GM12864 (cell line): Measurements from ENCODE around the gene WHAMM.

Experiments
- DNase-seq: peaks from one replicate; pipeline ENCODE4 v3.0.0-alpha.2; 2011; ENCODE audit warnings: low read depth
- H3K4me3 ChIP-seq: 2 replicates; pipeline ENCODE4 v1.5.1; 2011; ENCODE audit warnings: mild to moderate bottlenecking, low read depth, low read length, control low read depth
- TF ChIP-seq, protein P1 (sequence below): IDR thresholded peaks from 2 replicates; pipeline ENCODE4 v1.5.1; 2011; ENCODE audit warnings: low read depth, mild to moderate bottlenecking, moderate library complexity, low read length, control low read depth, inconsistent platforms; ENCODE audit errors: missing control alignments

The WHAMM gene

DNA sequence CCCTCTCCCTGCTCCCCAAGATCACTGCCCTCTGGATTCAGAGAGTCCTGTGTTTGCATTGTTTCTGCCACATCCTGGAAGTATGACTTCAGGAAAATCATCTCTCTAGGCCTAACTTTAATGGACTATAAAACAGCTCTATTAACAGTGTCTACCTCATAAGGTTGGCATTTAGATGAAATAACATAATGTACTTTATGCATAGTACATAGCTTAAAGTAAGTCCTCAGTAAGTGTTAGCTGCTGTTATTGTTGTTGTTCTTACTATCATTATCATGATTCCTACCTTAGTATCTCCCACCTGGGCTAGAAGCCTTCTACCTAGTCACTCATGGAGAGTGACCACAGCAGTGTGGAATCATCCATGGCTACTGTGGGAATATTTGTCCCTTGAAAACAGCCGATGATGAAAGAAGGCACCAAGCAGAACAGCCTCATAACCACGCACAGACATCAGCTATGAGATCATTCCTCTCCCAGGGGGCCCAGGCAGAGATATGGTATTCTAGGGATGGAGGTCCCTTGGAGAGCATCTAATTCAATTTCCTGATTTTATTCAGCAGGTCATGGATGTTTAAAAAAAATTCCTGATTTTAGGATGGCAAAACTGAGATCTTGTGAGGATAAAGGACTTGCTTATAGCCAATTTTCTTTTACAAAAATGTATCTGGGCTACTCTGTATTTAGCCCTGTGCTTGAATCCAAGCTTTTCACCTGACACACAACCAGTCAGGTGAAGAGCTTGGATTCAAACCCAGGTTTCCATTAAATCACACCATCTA, 5.4 kb upstream of the WHAMM start:
- TF ChIP-seq, protein P1, sequence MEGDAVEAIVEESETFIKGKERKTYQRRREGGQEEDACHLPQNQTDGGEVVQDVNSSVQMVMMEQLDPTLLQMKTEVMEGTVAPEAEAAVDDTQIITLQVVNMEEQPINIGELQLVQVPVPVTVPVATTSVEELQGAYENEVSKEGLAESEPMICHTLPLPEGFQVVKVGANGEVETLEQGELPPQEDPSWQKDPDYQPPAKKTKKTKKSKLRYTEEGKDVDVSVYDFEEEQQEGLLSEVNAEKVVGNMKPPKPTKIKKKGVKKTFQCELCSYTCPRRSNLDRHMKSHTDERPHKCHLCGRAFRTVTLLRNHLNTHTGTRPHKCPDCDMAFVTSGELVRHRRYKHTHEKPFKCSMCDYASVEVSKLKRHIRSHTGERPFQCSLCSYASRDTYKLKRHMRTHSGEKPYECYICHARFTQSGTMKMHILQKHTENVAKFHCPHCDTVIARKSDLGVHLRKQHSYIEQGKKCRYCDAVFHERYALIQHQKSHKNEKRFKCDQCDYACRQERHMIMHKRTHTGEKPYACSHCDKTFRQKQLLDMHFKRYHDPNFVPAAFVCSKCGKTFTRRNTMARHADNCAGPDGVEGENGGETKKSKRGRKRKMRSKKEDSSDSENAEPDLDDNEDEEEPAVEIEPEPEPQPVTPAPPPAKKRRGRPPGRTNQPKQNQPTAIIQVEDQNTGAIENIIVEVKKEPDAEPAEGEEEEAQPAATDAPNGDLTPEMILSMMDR = no peak
- no peak for DNase-seq
- no peak overlapping the region for H3K4me3 ChIP-seq

DNA sequence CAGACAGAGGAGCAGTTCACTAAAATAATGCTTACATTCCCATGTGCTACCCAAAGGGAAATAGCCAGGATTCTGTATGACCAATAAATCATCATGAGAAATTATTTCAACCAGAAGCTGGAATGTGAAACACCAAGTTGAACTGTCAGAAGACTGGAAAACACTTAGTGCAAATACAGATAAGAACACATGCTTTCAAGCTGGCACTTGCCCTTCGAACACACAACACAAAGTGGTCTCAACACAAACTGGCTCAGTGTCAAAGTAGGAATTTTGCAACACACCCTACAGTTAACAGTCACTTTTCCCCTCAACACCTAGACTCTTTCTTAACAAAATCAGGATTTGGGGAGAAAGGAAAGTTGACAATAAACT, 4.9 kb upstream of the WHAMM start:
- no peak for DNase-seq
- TF ChIP-seq, protein P1 = no peak
- H3K4me3 ChIP-seq = no peak overlapping the region

DNA sequence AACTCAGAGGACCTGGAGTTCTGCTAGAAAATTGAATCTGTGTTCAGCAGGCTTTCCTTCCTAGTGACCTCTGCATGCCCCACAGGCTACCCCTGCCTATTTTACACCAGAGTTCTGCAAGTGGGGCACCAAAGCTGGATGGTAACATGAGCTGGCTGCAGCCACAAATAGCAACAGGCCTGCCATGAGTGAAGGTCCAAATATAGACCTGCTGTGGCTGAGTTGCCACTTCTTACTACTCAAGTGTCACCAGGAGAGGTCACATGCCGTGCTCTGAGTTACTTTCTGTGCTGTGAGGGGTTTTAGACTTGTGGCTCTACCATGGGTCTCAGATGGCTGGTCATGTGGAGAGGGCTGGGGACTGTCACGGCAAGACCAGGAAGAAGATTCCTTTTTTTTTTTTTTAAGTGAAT, 3.4 kb upstream of the WHAMM start, which contains the start of gene FSD2:
Gene FSD2 (minus strand): TSS at position 76 of the 413 bp plus-strand sequence. CDS start 18,679 bp downstream, outside the sequence.
- peak; percentile 85 for DNase-seq
- H3K4me3 ChIP-seq = no peak within 1 kb of the TSS; the same call in 1 of the 2 replicates
- TF ChIP-seq, protein P1 = peak; percentile 20

DNA sequence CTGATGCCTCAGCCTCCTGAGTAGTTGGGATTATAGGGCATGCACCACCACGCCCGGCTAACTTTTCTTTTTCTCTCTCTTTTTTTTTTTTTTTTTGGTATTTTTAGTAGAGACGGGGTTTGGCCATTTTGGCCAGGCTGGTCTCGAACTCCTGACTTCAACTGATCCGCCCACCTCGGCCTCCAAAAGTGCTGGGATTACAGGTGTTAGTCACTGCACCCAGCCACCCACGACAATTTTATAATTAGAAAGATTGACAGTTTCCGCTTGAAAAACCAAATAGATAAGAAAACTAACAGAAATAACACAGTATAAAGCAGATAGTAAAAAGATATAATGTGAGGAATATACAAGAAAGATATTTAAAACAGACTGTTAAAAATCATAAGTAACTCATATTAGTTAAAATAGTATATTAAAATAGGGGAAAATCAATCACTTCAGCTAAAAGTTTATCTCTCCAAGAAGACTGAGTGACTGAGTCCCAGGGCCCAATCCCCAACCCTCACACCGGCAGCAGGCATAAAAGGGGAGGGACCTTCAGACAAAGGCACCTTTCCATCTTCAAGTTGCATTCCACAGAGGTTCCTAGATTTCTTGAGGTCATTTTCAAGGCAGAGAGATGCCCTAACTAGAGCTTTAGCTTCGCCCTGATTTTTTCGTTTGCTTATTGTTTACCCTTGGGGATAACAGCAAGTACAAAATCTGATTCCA, 1.4 kb upstream of the WHAMM start:
- no peak for DNase-seq

DNA sequence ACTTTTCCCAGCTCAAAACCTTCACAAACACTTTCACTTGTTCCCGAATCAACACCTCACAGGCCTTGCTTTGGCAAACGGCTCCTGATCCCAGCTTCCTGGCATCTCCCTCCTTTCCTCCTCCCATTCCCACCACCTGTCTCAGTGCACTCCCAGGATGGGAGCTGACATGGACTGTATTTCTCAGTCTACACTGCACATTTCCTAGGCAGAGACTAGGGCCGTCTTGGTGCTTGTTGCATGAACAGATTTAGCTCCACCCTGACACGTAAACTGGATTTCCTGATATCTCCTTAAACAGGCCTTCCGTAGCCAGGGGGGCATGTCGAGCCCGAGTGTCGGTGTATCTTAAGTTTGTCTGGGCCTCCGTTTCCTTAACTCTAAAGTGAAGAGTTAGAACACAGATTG, 790 bp upstream of the WHAMM start:
- TF ChIP-seq, protein P1 = no peak
- H3K4me3 ChIP-seq = peak overlapping the region; percentile 95; the same call in 1 of the 2 replicates
- DNase-seq = no peak

More for the DNA sequence above, 1.4 kb upstream of the WHAMM start:
- H3K4me3 ChIP-seq = peak overlapping the region; percentile 95; the same call in 1 of the 2 replicates
- TF ChIP-seq, protein P1 = no peak

DNA sequence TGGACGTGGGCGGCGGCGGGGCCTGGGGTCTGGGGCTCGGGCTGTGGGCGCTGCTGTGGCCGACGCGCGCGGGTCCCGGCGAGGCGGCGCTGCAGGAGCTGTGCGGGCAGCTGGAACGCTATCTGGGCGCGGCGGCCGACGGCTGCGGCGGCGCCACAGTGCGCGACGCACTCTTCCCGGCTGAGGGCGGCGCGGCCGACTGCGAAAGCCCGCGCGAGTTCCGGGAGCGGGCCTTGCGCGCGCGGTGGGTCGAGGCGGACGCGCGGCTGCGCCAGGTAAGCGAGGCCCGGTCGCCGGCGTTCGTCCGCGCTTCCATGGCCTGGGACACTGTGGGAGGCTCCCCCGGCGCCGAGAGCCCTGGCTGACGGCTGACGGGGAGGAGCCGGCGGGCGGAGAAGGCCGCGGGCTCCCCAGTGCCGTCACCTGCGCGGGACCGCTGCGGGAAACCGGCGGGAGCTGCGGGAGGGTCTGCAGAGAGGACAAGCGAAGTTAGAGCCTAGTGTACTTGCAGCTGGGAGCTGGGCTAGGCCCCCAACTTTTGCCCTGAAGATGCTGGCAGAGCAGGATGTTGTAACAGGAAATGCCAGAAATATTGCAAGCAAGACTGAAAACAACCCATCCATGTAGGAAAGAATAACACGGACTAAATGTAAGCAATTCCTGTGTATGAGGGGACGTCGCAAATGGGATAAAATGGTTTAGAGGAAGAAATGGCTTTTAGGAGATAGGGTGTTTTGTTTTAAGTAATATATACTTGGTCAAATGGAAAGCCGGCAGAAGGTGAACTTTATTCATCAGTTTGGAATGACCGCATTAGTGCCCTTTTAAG, 847 bp downstream of the WHAMM start:
- H3K4me3 ChIP-seq = peak overlapping the region; percentile 95
- no peak for DNase-seq
- TF ChIP-seq, protein P1 = no peak
